Measurements from ENCODE around the gene SCUBE1.
A peak's percentile ranks its signal among the peaks of the same experiment; 100 is the strongest.

Gene SCUBE1

DNA sequence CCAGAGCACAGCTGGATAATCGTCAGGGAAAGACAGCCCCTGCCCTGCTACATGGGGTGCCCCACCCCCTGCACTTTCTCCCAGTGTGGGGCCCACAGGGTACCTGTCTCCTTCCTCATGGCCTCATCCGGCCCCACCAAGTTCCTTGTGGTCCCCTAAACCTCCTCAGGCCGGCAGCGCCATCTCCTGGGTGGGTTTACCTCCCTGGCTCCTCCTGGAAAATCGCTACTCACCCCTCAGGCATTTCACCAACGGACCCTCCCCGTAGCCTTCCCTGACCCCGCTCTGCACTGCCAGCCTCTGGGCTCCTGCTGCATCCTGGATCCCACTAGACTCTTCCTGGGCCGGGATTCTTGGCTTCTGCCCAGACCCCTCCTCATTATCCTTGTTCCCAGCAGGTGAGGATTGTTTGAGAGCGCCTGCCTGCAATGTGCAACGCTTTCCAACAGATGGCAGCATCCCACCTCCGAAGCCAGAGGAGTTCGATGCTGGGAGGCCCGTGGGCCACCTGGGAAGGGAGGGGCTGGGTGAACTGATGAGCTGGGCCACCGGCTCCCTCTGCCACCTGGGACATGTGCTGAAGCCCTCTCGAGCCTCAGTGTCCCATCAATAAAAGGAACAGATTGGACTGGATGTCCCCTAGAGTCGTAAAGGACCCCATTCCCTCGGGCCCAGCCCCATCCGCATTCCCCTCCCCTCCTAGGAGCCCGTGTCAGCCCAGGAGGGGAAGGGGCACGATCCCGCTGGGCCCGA, 112.0 kb downstream of the SCUBE1 start:
- ATAC-seq: peak; percentile 70
- TF ChIP-seq BACH2 (CRISPR knock-in tag; IDR thresholded peaks at IDR 0.05; ENCODE audit: borderline replicate concordance) (no peak), ZNF8 (CRISPR knock-in tag; IDR thresholded peaks at IDR 0.05) (no peak), ZFP30 (CRISPR knock-in tag; IDR thresholded peaks at IDR 0.05) (no peak), SNAI2 (CRISPR knock-in tag; IDR thresholded peaks at IDR 0.05) (no peak), GLIS3 (CRISPR knock-in tag; IDR thresholded peaks at IDR 0.05) (no peak), PPARA (CRISPR knock-in tag; IDR thresholded peaks at IDR 0.05; ENCODE audit: borderline replicate concordance) (no peak), ESRRG (CRISPR knock-in tag; IDR thresholded peaks at IDR 0.05) (no peak), TCF4 (CRISPR knock-in tag; IDR thresholded peaks at IDR 0.05; ENCODE audit: borderline replicate concordance) (no peak), OSR1 (CRISPR knock-in tag; IDR thresholded peaks at IDR 0.05) (no peak), CSDC2 (CRISPR knock-in tag; IDR thresholded peaks at IDR 0.05) (no peak), ZNF70 (CRISPR knock-in tag; IDR thresholded peaks at IDR 0.05) (no peak), ZC3H10 (CRISPR knock-in tag; IDR thresholded peaks at IDR 0.05) (no peak), ISL1 (CRISPR knock-in tag; IDR thresholded peaks at IDR 0.05) (no peak), RARB (CRISPR knock-in tag; IDR thresholded peaks at IDR 0.05) (no peak)
- TF ChIP-seq, protein P1, sequence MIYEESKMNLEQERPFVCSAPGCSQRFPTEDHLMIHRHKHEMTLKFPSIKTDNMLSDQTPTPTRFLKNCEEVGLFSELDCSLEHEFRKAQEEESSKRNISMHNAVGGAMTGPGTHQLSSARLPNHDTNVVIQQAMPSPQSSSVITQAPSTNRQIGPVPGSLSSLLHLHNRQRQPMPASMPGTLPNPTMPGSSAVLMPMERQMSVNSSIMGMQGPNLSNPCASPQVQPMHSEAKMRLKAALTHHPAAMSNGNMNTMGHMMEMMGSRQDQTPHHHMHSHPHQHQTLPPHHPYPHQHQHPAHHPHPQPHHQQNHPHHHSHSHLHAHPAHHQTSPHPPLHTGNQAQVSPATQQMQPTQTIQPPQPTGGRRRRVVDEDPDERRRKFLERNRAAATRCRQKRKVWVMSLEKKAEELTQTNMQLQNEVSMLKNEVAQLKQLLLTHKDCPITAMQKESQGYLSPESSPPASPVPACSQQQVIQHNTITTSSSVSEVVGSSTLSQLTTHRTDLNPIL (CRISPR knock-in tag; IDR thresholded peaks at IDR 0.05; ENCODE audit: low read depth): no peak
- TF ChIP-seq, protein P2, sequence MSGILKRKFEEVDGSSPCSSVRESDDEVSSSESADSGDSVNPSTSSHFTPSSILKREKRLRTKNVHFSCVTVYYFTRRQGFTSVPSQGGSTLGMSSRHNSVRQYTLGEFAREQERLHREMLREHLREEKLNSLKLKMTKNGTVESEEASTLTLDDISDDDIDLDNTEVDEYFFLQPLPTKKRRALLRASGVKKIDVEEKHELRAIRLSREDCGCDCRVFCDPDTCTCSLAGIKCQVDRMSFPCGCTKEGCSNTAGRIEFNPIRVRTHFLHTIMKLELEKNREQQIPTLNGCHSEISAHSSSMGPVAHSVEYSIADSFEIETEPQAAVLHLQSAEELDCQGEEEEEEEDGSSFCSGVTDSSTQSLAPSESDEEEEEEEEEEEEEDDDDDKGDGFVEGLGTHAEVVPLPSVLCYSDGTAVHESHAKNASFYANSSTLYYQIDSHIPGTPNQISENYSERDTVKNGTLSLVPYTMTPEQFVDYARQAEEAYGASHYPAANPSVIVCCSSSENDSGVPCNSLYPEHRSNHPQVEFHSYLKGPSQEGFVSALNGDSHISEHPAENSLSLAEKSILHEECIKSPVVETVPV (CRISPR knock-in tag; IDR thresholded peaks at IDR 0.05): no peak
- TF ChIP-seq, protein P3, sequence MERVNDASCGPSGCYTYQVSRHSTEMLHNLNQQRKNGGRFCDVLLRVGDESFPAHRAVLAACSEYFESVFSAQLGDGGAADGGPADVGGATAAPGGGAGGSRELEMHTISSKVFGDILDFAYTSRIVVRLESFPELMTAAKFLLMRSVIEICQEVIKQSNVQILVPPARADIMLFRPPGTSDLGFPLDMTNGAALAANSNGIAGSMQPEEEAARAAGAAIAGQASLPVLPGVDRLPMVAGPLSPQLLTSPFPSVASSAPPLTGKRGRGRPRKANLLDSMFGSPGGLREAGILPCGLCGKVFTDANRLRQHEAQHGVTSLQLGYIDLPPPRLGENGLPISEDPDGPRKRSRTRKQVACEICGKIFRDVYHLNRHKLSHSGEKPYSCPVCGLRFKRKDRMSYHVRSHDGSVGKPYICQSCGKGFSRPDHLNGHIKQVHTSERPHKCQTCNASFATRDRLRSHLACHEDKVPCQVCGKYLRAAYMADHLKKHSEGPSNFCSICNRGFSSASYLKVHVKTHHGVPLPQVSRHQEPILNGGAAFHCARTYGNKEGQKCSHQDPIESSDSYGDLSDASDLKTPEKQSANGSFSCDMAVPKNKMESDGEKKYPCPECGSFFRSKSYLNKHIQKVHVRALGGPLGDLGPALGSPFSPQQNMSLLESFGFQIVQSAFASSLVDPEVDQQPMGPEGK (CRISPR knock-in tag; IDR thresholded peaks at IDR 0.05; ENCODE audit: borderline replicate concordance): no peak
- TF ChIP-seq, protein P4, sequence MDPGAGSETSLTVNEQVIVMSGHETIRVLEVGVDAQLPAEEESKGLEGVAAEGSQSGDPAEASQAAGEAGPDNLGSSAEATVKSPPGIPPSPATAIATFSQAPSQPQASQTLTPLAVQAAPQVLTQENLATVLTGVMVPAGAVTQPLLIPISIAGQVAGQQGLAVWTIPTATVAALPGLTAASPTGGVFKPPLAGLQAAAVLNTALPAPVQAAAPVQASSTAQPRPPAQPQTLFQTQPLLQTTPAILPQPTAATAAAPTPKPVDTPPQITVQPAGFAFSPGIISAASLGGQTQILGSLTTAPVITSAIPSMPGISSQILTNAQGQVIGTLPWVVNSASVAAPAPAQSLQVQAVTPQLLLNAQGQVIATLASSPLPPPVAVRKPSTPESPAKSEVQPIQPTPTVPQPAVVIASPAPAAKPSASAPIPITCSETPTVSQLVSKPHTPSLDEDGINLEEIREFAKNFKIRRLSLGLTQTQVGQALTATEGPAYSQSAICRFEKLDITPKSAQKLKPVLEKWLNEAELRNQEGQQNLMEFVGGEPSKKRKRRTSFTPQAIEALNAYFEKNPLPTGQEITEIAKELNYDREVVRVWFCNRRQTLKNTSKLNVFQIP (CRISPR knock-in tag; IDR thresholded peaks at IDR 0.05; ENCODE audit: borderline replicate concordance, low read depth): no peak
- TF ChIP-seq, protein P5, sequence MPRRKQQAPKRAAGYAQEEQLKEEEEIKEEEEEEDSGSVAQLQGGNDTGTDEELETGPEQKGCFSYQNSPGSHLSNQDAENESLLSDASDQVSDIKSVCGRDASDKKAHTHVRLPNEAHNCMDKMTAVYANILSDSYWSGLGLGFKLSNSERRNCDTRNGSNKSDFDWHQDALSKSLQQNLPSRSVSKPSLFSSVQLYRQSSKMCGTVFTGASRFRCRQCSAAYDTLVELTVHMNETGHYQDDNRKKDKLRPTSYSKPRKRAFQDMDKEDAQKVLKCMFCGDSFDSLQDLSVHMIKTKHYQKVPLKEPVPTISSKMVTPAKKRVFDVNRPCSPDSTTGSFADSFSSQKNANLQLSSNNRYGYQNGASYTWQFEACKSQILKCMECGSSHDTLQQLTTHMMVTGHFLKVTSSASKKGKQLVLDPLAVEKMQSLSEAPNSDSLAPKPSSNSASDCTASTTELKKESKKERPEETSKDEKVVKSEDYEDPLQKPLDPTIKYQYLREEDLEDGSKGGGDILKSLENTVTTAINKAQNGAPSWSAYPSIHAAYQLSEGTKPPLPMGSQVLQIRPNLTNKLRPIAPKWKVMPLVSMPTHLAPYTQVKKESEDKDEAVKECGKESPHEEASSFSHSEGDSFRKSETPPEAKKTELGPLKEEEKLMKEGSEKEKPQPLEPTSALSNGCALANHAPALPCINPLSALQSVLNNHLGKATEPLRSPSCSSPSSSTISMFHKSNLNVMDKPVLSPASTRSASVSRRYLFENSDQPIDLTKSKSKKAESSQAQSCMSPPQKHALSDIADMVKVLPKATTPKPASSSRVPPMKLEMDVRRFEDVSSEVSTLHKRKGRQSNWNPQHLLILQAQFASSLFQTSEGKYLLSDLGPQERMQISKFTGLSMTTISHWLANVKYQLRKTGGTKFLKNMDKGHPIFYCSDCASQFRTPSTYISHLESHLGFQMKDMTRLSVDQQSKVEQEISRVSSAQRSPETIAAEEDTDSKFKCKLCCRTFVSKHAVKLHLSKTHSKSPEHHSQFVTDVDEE (CRISPR knock-in tag; IDR thresholded peaks at IDR 0.05): no peak

DNA sequence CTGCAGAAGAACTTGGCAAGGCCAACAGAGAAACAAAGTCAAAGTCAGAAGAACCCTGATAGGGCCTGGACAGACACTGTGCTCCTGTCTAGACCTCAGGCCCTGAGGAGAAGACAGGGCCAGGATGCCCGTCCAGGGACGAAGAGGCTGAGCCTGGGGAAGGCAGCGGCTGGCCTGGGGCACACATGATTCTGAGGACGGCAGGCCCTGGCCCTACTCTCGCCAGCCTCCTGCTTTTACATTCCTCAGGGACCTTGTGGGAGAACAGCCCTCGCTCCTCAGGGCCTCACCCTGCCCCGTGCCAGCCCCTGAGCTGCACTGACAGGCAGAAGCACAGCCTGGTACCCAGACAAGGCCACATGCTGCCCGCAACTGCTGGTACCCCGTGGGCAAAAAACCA, 112.6 kb downstream of the SCUBE1 start:
- no peak for ATAC-seq
- TF ChIP-seq ZNF70 (CRISPR knock-in tag; IDR thresholded peaks at IDR 0.05): no peak
- TF ChIP-seq ZC3H10 (CRISPR knock-in tag; IDR thresholded peaks at IDR 0.05): no peak

DNA sequence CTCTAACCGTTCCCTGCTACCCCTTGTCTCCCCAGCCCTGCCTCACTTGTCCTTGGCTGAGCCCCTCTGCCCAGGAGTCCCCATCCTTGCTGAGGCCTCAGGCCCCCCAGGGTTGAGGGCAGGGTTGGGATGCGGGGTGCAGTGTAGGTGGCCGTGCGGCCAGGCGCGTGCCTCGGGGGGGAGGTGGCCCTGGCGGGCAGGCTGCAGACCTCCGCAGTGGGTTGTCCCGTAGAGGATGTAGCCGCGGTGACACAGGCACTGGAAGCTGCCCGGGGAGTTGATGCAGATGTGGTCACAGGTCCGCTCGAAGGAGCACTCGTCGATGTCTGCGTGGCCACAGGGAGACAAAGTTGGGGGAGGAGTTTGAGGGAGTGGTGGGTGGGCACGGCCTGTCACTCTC, 114.3 kb downstream of the SCUBE1 start:
- ATAC-seq: no peak

DNA sequence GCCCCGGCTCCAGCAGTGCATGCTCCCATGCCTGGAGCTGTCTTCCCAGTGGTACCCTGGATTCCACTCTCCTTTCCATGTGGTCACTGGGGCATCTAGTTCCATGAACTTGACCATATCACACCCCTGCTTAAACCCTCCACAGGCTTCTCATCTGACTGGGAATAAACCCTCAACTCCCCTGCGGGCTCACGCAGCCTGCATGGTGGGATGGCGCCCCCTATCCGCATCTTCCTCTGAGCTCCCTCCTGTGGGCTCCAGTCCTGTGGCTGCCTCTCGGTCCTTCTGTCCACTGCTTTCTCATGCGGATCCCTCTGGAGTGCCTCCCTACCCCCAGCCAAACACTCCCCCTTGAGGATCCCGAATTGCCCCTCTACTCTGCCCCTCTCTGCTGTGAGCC, 114.8 kb downstream of the SCUBE1 start:
- no peak for TF ChIP-seq GLIS3 (CRISPR knock-in tag; IDR thresholded peaks at IDR 0.05)
- TF ChIP-seq ZNF8 (CRISPR knock-in tag; IDR thresholded peaks at IDR 0.05): no peak
- no peak for TF ChIP-seq ZNF70 (CRISPR knock-in tag; IDR thresholded peaks at IDR 0.05)
- TF ChIP-seq, protein P1 (CRISPR knock-in tag; IDR thresholded peaks at IDR 0.05; ENCODE audit: low read depth): no peak
- TF ChIP-seq, protein P2 (CRISPR knock-in tag; IDR thresholded peaks at IDR 0.05): no peak
- TF ChIP-seq CSDC2 (CRISPR knock-in tag; IDR thresholded peaks at IDR 0.05): no peak
- no peak for TF ChIP-seq TOX (CRISPR knock-in tag; IDR thresholded peaks at IDR 0.05; ENCODE audit: borderline replicate concordance)
- no peak for TF ChIP-seq PPARA (CRISPR knock-in tag; IDR thresholded peaks at IDR 0.05; ENCODE audit: borderline replicate concordance)
- peak; percentile 59 for ATAC-seq

More for the DNA sequence above, 114.3 kb downstream of the SCUBE1 start:
- TF ChIP-seq ISL1 (CRISPR knock-in tag; IDR thresholded peaks at IDR 0.05) (no peak), CSDC2 (CRISPR knock-in tag; IDR thresholded peaks at IDR 0.05) (no peak), ESRRG (CRISPR knock-in tag; IDR thresholded peaks at IDR 0.05) (no peak)

All from SK-N-SH treated with all-trans-retinoic acid at 6 μM for 48 hours (cell line).